ENCODE measurements around the gene IBA57.

DNA sequence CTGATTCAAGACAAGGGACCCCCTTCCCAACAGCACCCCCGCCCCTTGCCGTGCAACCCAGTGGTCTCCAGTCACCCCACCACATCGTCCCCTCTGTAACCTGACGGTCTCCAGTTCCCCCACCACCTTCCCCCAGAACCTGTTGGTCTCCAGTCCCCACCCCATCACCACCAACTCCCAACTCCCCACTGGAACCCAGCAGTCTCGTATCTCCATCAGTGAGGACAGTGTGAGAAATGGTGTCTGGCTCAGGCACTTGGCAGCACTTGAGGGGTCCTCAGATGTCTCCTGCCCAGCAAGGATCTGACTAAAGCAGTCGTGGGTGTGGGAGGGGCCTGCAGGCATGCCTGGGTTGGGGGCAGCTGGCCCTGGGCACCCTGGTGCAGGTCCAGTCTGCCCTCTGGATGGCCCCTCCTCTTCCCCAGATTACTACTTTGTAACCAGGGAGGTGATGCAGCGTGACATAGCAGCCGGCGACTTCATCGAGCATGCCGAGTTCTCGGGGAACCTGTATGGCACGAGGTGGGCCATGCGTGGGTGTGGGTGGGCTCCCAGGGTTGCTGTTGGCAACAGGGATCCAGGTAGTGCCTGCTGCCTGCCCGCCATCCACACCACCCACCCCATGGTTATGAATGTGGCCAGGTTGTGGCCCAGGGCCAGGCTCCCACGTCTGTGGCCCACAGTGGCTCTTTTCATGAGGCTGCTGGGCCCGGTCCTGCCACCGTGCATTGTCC is 19.0 kb upstream of the IBA57 start:
- TF ChIP-seq RXRA (IDR thresholded peaks at IDR 0.05; ENCODE audit: borderline replicate concordance, low read depth), result no peak
- no peak for TF ChIP-seq GABPA (IDR thresholded peaks at IDR 0.05; ENCODE audit: low read depth)
- TF ChIP-seq, protein P1, sequence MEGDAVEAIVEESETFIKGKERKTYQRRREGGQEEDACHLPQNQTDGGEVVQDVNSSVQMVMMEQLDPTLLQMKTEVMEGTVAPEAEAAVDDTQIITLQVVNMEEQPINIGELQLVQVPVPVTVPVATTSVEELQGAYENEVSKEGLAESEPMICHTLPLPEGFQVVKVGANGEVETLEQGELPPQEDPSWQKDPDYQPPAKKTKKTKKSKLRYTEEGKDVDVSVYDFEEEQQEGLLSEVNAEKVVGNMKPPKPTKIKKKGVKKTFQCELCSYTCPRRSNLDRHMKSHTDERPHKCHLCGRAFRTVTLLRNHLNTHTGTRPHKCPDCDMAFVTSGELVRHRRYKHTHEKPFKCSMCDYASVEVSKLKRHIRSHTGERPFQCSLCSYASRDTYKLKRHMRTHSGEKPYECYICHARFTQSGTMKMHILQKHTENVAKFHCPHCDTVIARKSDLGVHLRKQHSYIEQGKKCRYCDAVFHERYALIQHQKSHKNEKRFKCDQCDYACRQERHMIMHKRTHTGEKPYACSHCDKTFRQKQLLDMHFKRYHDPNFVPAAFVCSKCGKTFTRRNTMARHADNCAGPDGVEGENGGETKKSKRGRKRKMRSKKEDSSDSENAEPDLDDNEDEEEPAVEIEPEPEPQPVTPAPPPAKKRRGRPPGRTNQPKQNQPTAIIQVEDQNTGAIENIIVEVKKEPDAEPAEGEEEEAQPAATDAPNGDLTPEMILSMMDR (IDR thresholded peaks at IDR 0.05), result no peak
- TF ChIP-seq POLR2AphosphoS5 (IDR thresholded peaks at IDR 0.05; ENCODE audit: low read depth, low read length), result no peak
- TF ChIP-seq, protein P2, sequence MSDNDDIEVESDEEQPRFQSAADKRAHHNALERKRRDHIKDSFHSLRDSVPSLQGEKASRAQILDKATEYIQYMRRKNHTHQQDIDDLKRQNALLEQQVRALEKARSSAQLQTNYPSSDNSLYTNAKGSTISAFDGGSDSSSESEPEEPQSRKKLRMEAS (IDR thresholded peaks at IDR 0.05; ENCODE audit: low read depth), result no peak
- no peak for TF ChIP-seq MXI1 (IDR thresholded peaks at IDR 0.05; ENCODE audit: low read depth, low read length)
- no peak for TF ChIP-seq SIN3A (IDR thresholded peaks at IDR 0.05; ENCODE audit: borderline replicate concordance, low read depth, low read length)
